K562 (cell line): ENCODE data around the gene SUCNR1. TPM values are rescaled to one million over a fixed set of nuclear protein-coding genes. Genes with fewer than 3 reads are reported as not detected.

Experiments used
- ATAC-seq: fragments of 200-7000 bp; cut with Tn5 transposase; 3 replicates; pipeline ENCODE4 v1.9.1; 2020; ENCODE audit warnings: moderate library complexity
- BruUV-seq: library from RNA; stranded (reverse); fragments of 400-500 nt; replicated peaks from 2 replicates; lab custom pipeline; 2021; lab: Mats Ljungman, UMichigan
- CTCF ChIA-PET: fragments of 300-600 bp; formaldehyde crosslinking; extraction: SDS; loops from one replicate; lab custom pipeline; 2021; ENCODE audit warnings: low intra/inter-chr PET ratio; lab: Yijun Ruan, JAX
- POLR2A ChIA-PET: fragments of 300-600, 350-650 bp; sonication (Branson Sonifier 250); formaldehyde crosslinking; extraction: SDS; loops from one replicate; lab custom pipeline; 2021; ENCODE audit warnings: antibody characterized with exemption, inconsistent platforms; lab: Yijun Ruan, JAX
- DNase-seq, 4 experiments: peaks; one replicate each; pipeline versions ENCODE4 v3.0.0 to v3.0.0-alpha.2; 2011 to 2018; ENCODE audit warnings: low spot score in 3 of 4, mixed read lengths in 3 of 4; ENCODE audit errors: extremely low read depth in 1 of 4
- FAIRE-seq: peaks from 2 replicates; lab custom pipeline; 2011; peaks lifted over from hg19 to GRCh38; lab: Jason Lieb, UNC
- H2AFZ ChIP-seq: 2 replicates; pipeline ENCODE4 v1.6.0; 2011; ENCODE audit warnings: low read depth, low read length, control low read depth, inconsistent platforms
- H3K27ac ChIP-seq: fragments of 200-600 bp; 3 replicates; pipeline ENCODE4 v1.8.0; 2011; ENCODE audit warnings: low read depth, mild to moderate bottlenecking, control low read depth, inconsistent platforms, low read length, moderate library complexity, mixed read lengths; ENCODE audit errors: extremely low read depth
- H3K27me3 ChIP-seq, 2 experiments: fragments of 300-600 bp in 1 of 2; 2 replicates in 1 of 2; 3 replicates in 1 of 2; pipeline versions ENCODE4 v1.6.0 to v1.8.0; 2011; ENCODE audit warnings: inconsistent platforms in 2 of 2, low read length in 2 of 2, mild to moderate bottlenecking in 1 of 2, mixed read lengths in 1 of 2, moderate library complexity in 1 of 2; ENCODE audit not compliant: control insufficient read depth in 2 of 2, insufficient read depth in 2 of 2
- H3K36me3 ChIP-seq: fragments of 300-600 bp; 3 replicates; pipeline ENCODE4 v1.8.0; 2011; ENCODE audit warnings: mild to moderate bottlenecking, low read length, inconsistent platforms; ENCODE audit not compliant: control insufficient read depth, insufficient read depth
- H3K4me1 ChIP-seq, 2 experiments: fragments of 200-600 bp in 1 of 2; replicated peaks in 1 of 2; 2 replicates in 1 of 2; 3 replicates in 1 of 2; pipeline versions ENCODE4 v1.5.1 to v1.8.0; 2011; ENCODE audit warnings: inconsistent platforms in 2 of 2, low read length in 2 of 2, mild to moderate bottlenecking in 1 of 2, mixed read lengths in 1 of 2, moderate library complexity in 1 of 2; ENCODE audit not compliant: control insufficient read depth in 2 of 2, insufficient read depth in 2 of 2
- H3K4me2 ChIP-seq: 2 replicates; pipeline ENCODE4 v1.6.1; 2011; ENCODE audit warnings: low read length, control low read depth, inconsistent platforms, mixed read lengths; ENCODE audit not compliant: insufficient read depth
- H3K4me3 ChIP-seq: fragments of 200-600 bp; sonication (generic), shearing (Covaris generic); 2 replicates; pipeline ENCODE4 v1.5.1; 2016; ENCODE audit warnings: control low read depth, inconsistent platforms
- H3K79me2 ChIP-seq: fragments of 200-600 bp; 3 replicates; pipeline ENCODE4 v1.8.0; 2011; ENCODE audit warnings: low read length, inconsistent platforms; ENCODE audit not compliant: control insufficient read depth, insufficient read depth
- H3K9ac ChIP-seq, 2 experiments: 2 replicates each; pipeline versions ENCODE4 v1.6.0 to v1.6.1; 2011; ENCODE audit warnings: low read depth in 2 of 2, low read length in 2 of 2, control low read depth in 1 of 2, inconsistent platforms in 1 of 2, mild to moderate bottlenecking in 1 of 2, mixed read lengths in 1 of 2; ENCODE audit not compliant: insufficient read depth in 1 of 2
- H3K9me1 ChIP-seq: one replicate; pipeline ENCODE4 v1.6.0; 2011; ENCODE audit warnings: inconsistent platforms, mild to moderate bottlenecking, low read length, moderate library complexity; ENCODE audit not compliant: control insufficient read depth, insufficient read depth
- H3K9me3 ChIP-seq: replicated peaks from 2 replicates; pipeline ENCODE4 v1.5.1; 2011; ENCODE audit warnings: low read depth, low read length, inconsistent platforms; ENCODE audit not compliant: control insufficient read depth, insufficient read depth
- H4K20me1 ChIP-seq: replicated peaks from 2 replicates; pipeline ENCODE4 v1.6.1; 2011; ENCODE audit warnings: low read length, inconsistent platforms, mixed read lengths; ENCODE audit not compliant: control insufficient read depth, insufficient read depth
- ARID2 ChIP-seq: fragments of 450-650 bp; IDR thresholded peaks from 2 replicates; pipeline ENCODE4 v1.6.1; 2017; ENCODE audit warnings: antibody characterized with exemption, mild to moderate bottlenecking
- BRD4 ChIP-seq: fragments of 200-600 bp; sonication (generic); IDR thresholded peaks from 2 replicates; pipeline ENCODE4 v1.6.1; 2017; ENCODE audit warnings: inconsistent platforms
- GABPB2 ChIP-seq: fragments of 250-450 bp; sonication (Bioruptor Pico); conservative IDR thresholded peaks from 2 replicates; pipeline ENCODE4 v1.5.1; 2021; ENCODE audit warnings: mild to moderate bottlenecking
- JUND ChIP-seq, 2 experiments: IDR thresholded peaks; 2 replicates in 1 of 2; 3 replicates in 1 of 2; pipeline ENCODE4 v1.6.1; 2011; ENCODE audit warnings: borderline replicate concordance in 2 of 2, low read depth in 2 of 2, low read length in 2 of 2, improper control_type of control experiment in 1 of 2, missing biosample characterization in 1 of 2, missing genetic modification characterization in 1 of 2, missing genetic modification reagents in 1 of 2
- KLF16 ChIP-seq: IDR thresholded peaks from 2 replicates; pipeline ENCODE4 v1.6.1; 2016; ENCODE audit warnings: antibody characterized with exemption
- MBD2 ChIP-seq: sonication (generic); IDR thresholded peaks from 2 replicates; pipeline ENCODE4 v1.6.1; 2016; ENCODE audit warnings: low read depth, borderline replicate concordance
- SMC3 ChIP-seq: conservative IDR thresholded peaks from 2 replicates; pipeline ENCODE4 v1.6.1; 2011; ENCODE audit warnings: low read depth, low read length, improper control_type of control experiment; ENCODE audit not compliant: insufficient read depth
- SREBF2 ChIP-seq: sonication (generic); formaldehyde crosslinking; IDR thresholded peaks from 2 replicates; pipeline ENCODE4 v1.4.0; 2020; ENCODE audit warnings: mild to moderate bottlenecking, missing genetic modification reagents
- ZNF655 ChIP-seq: fragments of 250-450 bp; sonication (Bioruptor Pico); IDR thresholded peaks from 2 replicates; pipeline ENCODE4 v1.5.0; 2021
- WGBS: fragments of 100-300 bp; shearing (Covaris generic); methylation state at CpG from one replicate; pipeline ENCODE4 v1.1.6; 2016; ENCODE audit warnings: low coverage, mixed read lengths; ENCODE audit not compliant: insufficient coverage; ENCODE audit errors: missing lambda C conversion rate; 5-methylcytosine and 5-hydroxymethylcytosine counted together
- in situ Hi-C: fragments of 300-500 bp; cut with MboI; formaldehyde crosslinking; loops from 4 replicates; pipeline ENCODE4 v1.15.0; 2018; ENCODE audit warnings: inconsistent platforms, mixed read lengths
- intact Hi-C: fragments of 100-400 bp; cut with micrococcal nuclease; formaldehyde crosslinking; loops from 2 replicates; pipeline ENCODE4 v1.14.2; 2022
- polyA plus RNA-seq, 8 experiments: library from polyadenylated mRNA; depleted of rRNA in 4 of 8; stranded (reverse) in 5 of 8; unstranded in 3 of 8; fragments of >200 nt; fragmentation: Nextera tagmentation in 2 of 8; fragmentation: Illumina TruSeq in 1 of 8; extraction: Ambion mirVana in 2 of 8; extraction: Trizol in 1 of 8; gene quantifications; 2 replicates each; pipeline versions ENCODE4 v1.2.1 to v1.2.3, GENCODE V29; 2011 to 2014; ENCODE audit warnings: inconsistent platforms in 1 of 8, missing spikeins in 1 of 8
- total RNA-seq, 7 experiments: library from RNA; depleted of rRNA in 6 of 7; stranded (reverse); fragments of >200 nt in 6 of 7; fragmentation: Illumina TruSeq in 2 of 7; extraction: Trizol in 2 of 7; gene quantifications; 2 replicates each; pipeline versions ENCODE4 v1.2.1 to v1.2.3, GENCODE V29; 2011 to 2021; ENCODE audit warnings: low replicate concordance in 1 of 7
- TF ChIP-seq, protein P1 (sequence below): IDR thresholded peaks from 2 replicates; pipeline ENCODE4 v1.6.1; 2016; ENCODE audit warnings: missing genetic modification characterization, missing compliant biosample characterization
- TF ChIP-seq, protein P2 (sequence below): sonication (generic); formaldehyde crosslinking; IDR thresholded peaks from 2 replicates; pipeline ENCODE4 v1.8.1; 2023; ENCODE audit warnings: mild to moderate bottlenecking, missing genetic modification reagents
- TF ChIP-seq, protein P3 (sequence below): fragments of 250-450 bp; sonication (Bioruptor Pico); IDR thresholded peaks from 2 replicates; pipeline ENCODE4 v1.8.0; 2022; ENCODE audit warnings: inconsistent platforms

SUCNR1 gene
- total and polyA plus RNA-seq, 9 of the 15 experiments (the other 6 are each of a cell fraction or from before 2014, with no cell fraction given) = 0.04 to 0.54 (median 0.13) TPM

DNA sequence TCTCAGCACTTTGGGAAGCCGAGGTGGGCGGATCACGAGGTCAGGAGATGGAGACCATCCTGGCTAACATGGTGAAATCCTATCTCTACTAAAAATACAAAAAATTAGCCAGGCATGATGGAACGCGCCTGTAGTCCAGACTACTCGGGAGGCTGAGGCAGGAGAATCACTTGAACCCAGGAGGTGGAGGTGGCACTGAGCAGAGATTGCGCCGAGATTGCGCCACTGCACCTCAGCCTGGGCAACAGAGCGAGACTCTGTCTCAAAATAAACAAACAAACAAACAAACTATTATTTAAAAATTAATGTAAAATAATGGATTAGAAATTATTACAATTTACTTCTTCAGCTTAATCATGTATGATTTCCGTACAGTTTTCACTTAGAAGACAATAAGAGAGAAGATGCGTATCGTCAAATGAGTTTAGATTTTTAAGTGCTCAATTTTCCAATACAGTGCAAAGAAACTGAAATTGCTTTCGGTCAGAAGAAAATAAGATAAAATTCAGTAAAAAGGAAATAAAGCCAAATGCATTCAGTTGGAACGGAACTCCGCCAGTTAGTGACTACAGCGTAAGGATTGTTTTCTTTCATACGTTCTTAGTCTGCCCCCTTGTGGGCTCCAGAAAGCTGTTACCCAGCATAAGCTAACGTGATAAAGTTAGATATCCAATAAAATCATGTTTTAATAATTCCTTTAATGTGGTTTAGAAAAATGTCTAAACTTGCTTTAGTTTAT lies 34.7 kb upstream of the SUCNR1 start:
- DNase-seq (peak; percentile 43 to 85 (median 50)), ATAC-seq (peak; percentile 87), FAIRE-seq (peak; percentile 79)
- H3K9ac ChIP-seq = no peak overlapping the region
- H3K4me2 ChIP-seq = no peak overlapping the region
- CTCF ChIA-PET = interaction anchor here (0.6 to 3.9 kb wide), 6 partner anchors 77 to 674 kb away, joined by 3 to 32 read pairs (median 3); no protein-coding TSS in a partner anchor
- no peak overlapping the region for H3K27ac ChIP-seq
- intact Hi-C loops = loop anchor here (1.0 to 5.0 kb wide), 5 partner anchors 80 to 670 kb away; no protein-coding TSS in a partner anchor
- H3K36me3 ChIP-seq = no peaks in the 10 kb centered on the region
- H3K4me1 ChIP-seq = peaks cover 0 to 16% of the 10 kb centered on the region in 2 experiments; a peak in 3 of 5 replicates
- POLR2A ChIA-PET = interaction anchor here (1.1 kb wide), 1 partner anchor 407 kb away, joined by 3 read pairs; no protein-coding TSS in a partner anchor
- no peaks in the 10 kb centered on the region for H3K9me1 ChIP-seq
- BruUV-seq = no TSS peak
- WGBS = 53% methylated on average over 19 of the region's 19 CpGs
- H3K27me3 ChIP-seq = no peaks in the 10 kb centered on the region
- no peaks in the 10 kb centered on the region for H3K79me2 ChIP-seq
- no peaks in the 10 kb centered on the region for H4K20me1 ChIP-seq
- in situ Hi-C loops = loop anchor here (25.0 kb wide), 1 partner anchor 601 kb away; no protein-coding TSS in a partner anchor
- H3K9me3 ChIP-seq = no peaks in the 10 kb centered on the region
- no peak overlapping the region; the same call in 1 of the 2 replicates for H2AFZ ChIP-seq
- no peak overlapping the region for H3K4me3 ChIP-seq
- TF ChIP-seq BRD4 (no peak), SREBF2 (no peak), ZNF655 (CRISPR knock-in tag) (no peak), GABPB2 (CRISPR knock-in tag) (no peak), MBD2 (no peak), SMC3 (peak; percentile 85), ARID2 (peak; percentile 35; the same call in 1 of the 2 replicates), KLF16 (0 out of 2 replicates have a peak, but pooled peaks have one; percentile 8), JUND (IDR thresholded peaks at IDR 0.05; ENCODE audit: borderline replicate concordance, low read depth, low read length) (no peak), JUND (tag; IDR thresholded peaks at IDR 0.05; ENCODE audit: borderline replicate concordance, low read depth, low read length) (no peak)
- TF ChIP-seq, protein P1, sequence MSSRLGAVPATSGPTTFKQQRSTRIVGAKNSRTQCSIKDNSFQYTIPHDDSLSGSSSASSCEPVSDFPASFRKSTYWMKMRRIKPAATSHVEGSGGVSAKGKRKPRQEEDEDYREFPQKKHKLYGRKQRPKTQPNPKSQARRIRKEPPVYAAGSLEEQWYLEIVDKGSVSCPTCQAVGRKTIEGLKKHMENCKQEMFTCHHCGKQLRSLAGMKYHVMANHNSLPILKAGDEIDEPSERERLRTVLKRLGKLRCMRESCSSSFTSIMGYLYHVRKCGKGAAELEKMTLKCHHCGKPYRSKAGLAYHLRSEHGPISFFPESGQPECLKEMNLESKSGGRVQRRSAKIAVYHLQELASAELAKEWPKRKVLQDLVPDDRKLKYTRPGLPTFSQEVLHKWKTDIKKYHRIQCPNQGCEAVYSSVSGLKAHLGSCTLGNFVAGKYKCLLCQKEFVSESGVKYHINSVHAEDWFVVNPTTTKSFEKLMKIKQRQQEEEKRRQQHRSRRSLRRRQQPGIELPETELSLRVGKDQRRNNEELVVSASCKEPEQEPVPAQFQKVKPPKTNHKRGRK (tag) = 0 out of 2 replicates have a peak, but pooled peaks have one; percentile 17
- TF ChIP-seq, protein P2, sequence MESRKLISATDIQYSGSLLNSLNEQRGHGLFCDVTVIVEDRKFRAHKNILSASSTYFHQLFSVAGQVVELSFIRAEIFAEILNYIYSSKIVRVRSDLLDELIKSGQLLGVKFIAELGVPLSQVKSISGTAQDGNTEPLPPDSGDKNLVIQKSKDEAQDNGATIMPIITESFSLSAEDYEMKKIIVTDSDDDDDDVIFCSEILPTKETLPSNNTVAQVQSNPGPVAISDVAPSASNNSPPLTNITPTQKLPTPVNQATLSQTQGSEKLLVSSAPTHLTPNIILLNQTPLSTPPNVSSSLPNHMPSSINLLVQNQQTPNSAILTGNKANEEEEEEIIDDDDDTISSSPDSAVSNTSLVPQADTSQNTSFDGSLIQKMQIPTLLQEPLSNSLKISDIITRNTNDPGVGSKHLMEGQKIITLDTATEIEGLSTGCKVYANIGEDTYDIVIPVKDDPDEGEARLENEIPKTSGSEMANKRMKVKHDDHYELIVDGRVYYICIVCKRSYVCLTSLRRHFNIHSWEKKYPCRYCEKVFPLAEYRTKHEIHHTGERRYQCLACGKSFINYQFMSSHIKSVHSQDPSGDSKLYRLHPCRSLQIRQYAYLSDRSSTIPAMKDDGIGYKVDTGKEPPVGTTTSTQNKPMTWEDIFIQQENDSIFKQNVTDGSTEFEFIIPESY (CRISPR knock-in tag) = 0 out of 2 replicates have a peak, but pooled peaks have one; percentile 22
- TF ChIP-seq, protein P3, sequence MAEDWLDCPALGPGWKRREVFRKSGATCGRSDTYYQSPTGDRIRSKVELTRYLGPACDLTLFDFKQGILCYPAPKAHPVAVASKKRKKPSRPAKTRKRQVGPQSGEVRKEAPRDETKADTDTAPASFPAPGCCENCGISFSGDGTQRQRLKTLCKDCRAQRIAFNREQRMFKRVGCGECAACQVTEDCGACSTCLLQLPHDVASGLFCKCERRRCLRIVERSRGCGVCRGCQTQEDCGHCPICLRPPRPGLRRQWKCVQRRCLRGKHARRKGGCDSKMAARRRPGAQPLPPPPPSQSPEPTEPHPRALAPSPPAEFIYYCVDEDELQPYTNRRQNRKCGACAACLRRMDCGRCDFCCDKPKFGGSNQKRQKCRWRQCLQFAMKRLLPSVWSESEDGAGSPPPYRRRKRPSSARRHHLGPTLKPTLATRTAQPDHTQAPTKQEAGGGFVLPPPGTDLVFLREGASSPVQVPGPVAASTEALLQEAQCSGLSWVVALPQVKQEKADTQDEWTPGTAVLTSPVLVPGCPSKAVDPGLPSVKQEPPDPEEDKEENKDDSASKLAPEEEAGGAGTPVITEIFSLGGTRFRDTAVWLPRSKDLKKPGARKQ (CRISPR knock-in tag) = peak; percentile 91
